ENCODE measurements around the gene ABCG2. TPM values are rescaled to one million over a fixed set of nuclear protein-coding genes. Genes with fewer than 3 reads are reported as not detected.

Gene ABCG2
- polyA plus RNA-seq, 1 of the 3 experiments (the other 2 are of a cell fraction): 0.02 TPM

- H3K4me1 ChIP-seq (ENCODE audit: control insufficient read depth in 1 of 2, insufficient read depth in 2 of 2, low read depth in 1 of 2, low read length in 1 of 2): no peaks in the 10 kb centered on the region
- POLR2A ChIA-PET: no interaction called here
- H3K27ac ChIP-seq (ENCODE audit: low read depth in 2 of 2, low read length in 1 of 2): no peak overlapping the region
- no peaks in the 10 kb centered on the region for H3K9me3 ChIP-seq
- no peak for DNase-seq
- H3K27me3 ChIP-seq (ENCODE audit: insufficient read depth): no peaks in the 10 kb centered on the region
- H3K4me2 ChIP-seq: no peak overlapping the region
- no peak overlapping the region for H3K9ac ChIP-seq
- CTCF ChIA-PET: interaction anchor here (0.6 to 1.9 kb wide), 2 partner anchors 21 to 25 kb away, joined by 3 to 4 read pairs; no protein-coding TSS in a partner anchor
- H3K9me2 ChIP-seq: no peaks in the 10 kb centered on the region
- H4K20me1 ChIP-seq (ENCODE audit: insufficient read depth): no peaks in the 10 kb centered on the region
- no peak for TF ChIP-seq USF1 (IDR thresholded peaks at IDR 0.05; ENCODE audit: borderline replicate concordance, low read depth)
- no peak for TF ChIP-seq RAD21 (IDR thresholded peaks at IDR 0.05; ENCODE audit: low read length)
- TF ChIP-seq SIN3A (IDR thresholded peaks at IDR 0.05; ENCODE audit: borderline replicate concordance, low read depth, low read length): no peak
- no peaks in the 10 kb centered on the region for H3K36me3 ChIP-seq (replicated peaks in 1 of 2; ENCODE audit: control insufficient read depth in 1 of 2, insufficient read depth in 2 of 2, low read length in 1 of 2)
- H3K79me2 ChIP-seq (ENCODE audit: insufficient read depth): no peaks in the 10 kb centered on the region
- 95% methylated on average over 3 of the region's 3 CpGs for WGBS (ENCODE audit: low lambda C conversion rate)
- H3K4me3 ChIP-seq (ENCODE audit: low read depth in 2 of 2, low read length in 1 of 2): no peak overlapping the region
- H3F3A ChIP-seq (replicated peaks; ENCODE audit: insufficient read depth): no peaks in the 10 kb centered on the region
- no peak overlapping the region for H2AFZ ChIP-seq (ENCODE audit: low read depth)
Observed at GRCh38 chr4:88091378-88091777, 67.1 kb downstream of the ABCG2 start.

GRCh38 chr4:88090898-88091297 is 67.5 kb downstream of the ABCG2 start:
- no peaks in the 10 kb centered on the region for H3K9me3 ChIP-seq
- no peak overlapping the region for H3K4me2 ChIP-seq
- H3K79me2 ChIP-seq (ENCODE audit: insufficient read depth): no peaks in the 10 kb centered on the region
- no peaks in the 10 kb centered on the region for H4K20me1 ChIP-seq (ENCODE audit: insufficient read depth)
- TF ChIP-seq CTCF (IDR thresholded peaks at IDR 0.05) (no peak), REST (IDR thresholded peaks at IDR 0.05; ENCODE audit: low read depth, low read length) (no peak), SMC3 (IDR thresholded peaks at IDR 0.05; ENCODE audit: low read depth, low read length) (no peak), JUND (IDR thresholded peaks at IDR 0.05) (no peak), FOXM1 (IDR thresholded peaks at IDR 0.05; ENCODE audit: low read depth) (no peak), PBX3 (IDR thresholded peaks at IDR 0.05) (no peak), SIN3A (IDR thresholded peaks at IDR 0.05; ENCODE audit: borderline replicate concordance, low read depth, low read length) (no peak), USF1 (IDR thresholded peaks at IDR 0.05; ENCODE audit: borderline replicate concordance, low read depth) (no peak), ZBTB33 (IDR thresholded peaks at IDR 0.05; ENCODE audit: borderline replicate concordance, low read depth) (no peak), RFX5 (IDR thresholded peaks at IDR 0.05; ENCODE audit: low read length) (no peak), GABPA (IDR thresholded peaks at IDR 0.05; ENCODE audit: low read depth) (no peak), TEAD4 (IDR thresholded peaks at IDR 0.05; ENCODE audit: borderline replicate concordance, insufficient read depth) (no peak)
- no peaks in the 10 kb centered on the region for H3K27me3 ChIP-seq (ENCODE audit: insufficient read depth)
- no peaks in the 10 kb centered on the region for H3F3A ChIP-seq (replicated peaks; ENCODE audit: insufficient read depth)
- H3K36me3 ChIP-seq (replicated peaks in 1 of 2; ENCODE audit: control insufficient read depth in 1 of 2, insufficient read depth in 2 of 2, low read length in 1 of 2): no peaks in the 10 kb centered on the region
- no peak for DNase-seq
- no peak overlapping the region for H2AFZ ChIP-seq (ENCODE audit: low read depth)
- H3K4me3 ChIP-seq (ENCODE audit: low read depth in 2 of 2, low read length in 1 of 2): no peak overlapping the region
- H3K27ac ChIP-seq (ENCODE audit: low read depth in 2 of 2, low read length in 1 of 2): no peak overlapping the region
- H3K9ac ChIP-seq: no peak overlapping the region
- CTCF ChIA-PET: interaction anchor here (1.9 kb wide), 1 partner anchor 22 kb away, joined by 4 read pairs; no protein-coding TSS in a partner anchor
- H3K9me2 ChIP-seq: no peaks in the 10 kb centered on the region
- POLR2A ChIA-PET: no interaction called here
- no peaks in the 10 kb centered on the region for H3K4me1 ChIP-seq (ENCODE audit: control insufficient read depth in 1 of 2, insufficient read depth in 2 of 2, low read depth in 1 of 2, low read length in 1 of 2)
